HEK293 (cell line): Measurements from ENCODE around the gene WWOX.

Experiments
- BCL11A ChIP-seq: fragments of 450-650 bp; formaldehyde crosslinking; IDR thresholded peaks from 2 replicates; pipeline ENCODE4 v1.5.1; 2016; ENCODE audit warnings: low read depth, missing biosample characterization, missing genetic modification characterization
- ZBTB20 ChIP-seq: fragments of 450-650 bp; formaldehyde crosslinking; IDR thresholded peaks from 2 replicates; pipeline ENCODE4 v1.5.1; 2016; ENCODE audit warnings: missing biosample characterization, missing genetic modification characterization
- ZFHX2 ChIP-seq: fragments of 450-650 bp; formaldehyde crosslinking; conservative IDR thresholded peaks from 2 replicates; pipeline ENCODE4 v1.5.1; 2016; ENCODE audit warnings: missing biosample characterization, missing genetic modification characterization
- ZNF248 ChIP-seq: fragments of 450-650 bp; formaldehyde crosslinking; IDR thresholded peaks from 2 replicates; pipeline ENCODE4 v1.5.1; 2017; ENCODE audit warnings: missing biosample characterization, missing genetic modification characterization
- ZNF366 ChIP-seq: fragments of 450-650 bp; formaldehyde crosslinking; conservative IDR thresholded peaks from 2 replicates; pipeline ENCODE4 v1.5.1; 2016; ENCODE audit warnings: missing biosample characterization, missing genetic modification characterization
- ZNF416 ChIP-seq: fragments of 450-650 bp; formaldehyde crosslinking; IDR thresholded peaks from 2 replicates; pipeline ENCODE4 v1.5.1; 2016; ENCODE audit warnings: missing biosample characterization, missing genetic modification characterization
- ZNF560 ChIP-seq: fragments of 450-650 bp; formaldehyde crosslinking; IDR thresholded peaks from 2 replicates; pipeline ENCODE4 v1.5.1; 2017; ENCODE audit warnings: missing biosample characterization, missing genetic modification characterization, borderline replicate concordance
- ZNF76 ChIP-seq: fragments of 450-650 bp; formaldehyde crosslinking; IDR thresholded peaks from 2 replicates; pipeline ENCODE4; 2016; ENCODE audit warnings: low read depth, missing biosample characterization, missing genetic modification characterization, borderline replicate concordance
- TF ChIP-seq, protein P1 (sequence below): fragments of 450-650 bp; formaldehyde crosslinking; IDR thresholded peaks from 2 replicates; pipeline ENCODE4 v1.5.1; 2016; ENCODE audit warnings: missing biosample characterization, missing genetic modification characterization

DNA sequence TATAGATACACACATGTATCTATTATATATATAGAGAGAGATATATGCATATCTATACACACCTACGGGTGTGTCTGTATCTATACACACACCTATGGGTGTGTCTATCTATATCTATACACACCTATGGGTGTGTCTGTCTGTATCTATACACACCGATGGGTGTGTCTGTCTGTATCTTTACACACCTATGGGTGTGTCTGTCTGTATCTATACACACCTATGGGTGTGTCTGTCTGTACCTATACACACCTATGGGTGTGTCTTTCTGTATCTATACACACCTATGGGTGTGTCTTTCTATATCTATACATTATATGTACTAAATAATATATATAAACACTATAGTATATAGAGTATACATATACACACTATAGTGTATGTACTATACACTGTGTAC is 762.6 kb downstream of the WWOX start:
- TF ChIP-seq ZNF416 (no peak), BCL11A (tag by site-specific recombination) (no peak), ZBTB20 (tag by site-specific recombination) (no peak), ZNF76 (tag by site-specific recombination) (no peak), ZNF366 (tag by site-specific recombination) (no peak), ZFHX2 (tag by site-specific recombination) (no peak), ZNF248 (tag by site-specific recombination) (no peak), ZNF560 (tag by site-specific recombination) (no peak)
- TF ChIP-seq, protein P1, sequence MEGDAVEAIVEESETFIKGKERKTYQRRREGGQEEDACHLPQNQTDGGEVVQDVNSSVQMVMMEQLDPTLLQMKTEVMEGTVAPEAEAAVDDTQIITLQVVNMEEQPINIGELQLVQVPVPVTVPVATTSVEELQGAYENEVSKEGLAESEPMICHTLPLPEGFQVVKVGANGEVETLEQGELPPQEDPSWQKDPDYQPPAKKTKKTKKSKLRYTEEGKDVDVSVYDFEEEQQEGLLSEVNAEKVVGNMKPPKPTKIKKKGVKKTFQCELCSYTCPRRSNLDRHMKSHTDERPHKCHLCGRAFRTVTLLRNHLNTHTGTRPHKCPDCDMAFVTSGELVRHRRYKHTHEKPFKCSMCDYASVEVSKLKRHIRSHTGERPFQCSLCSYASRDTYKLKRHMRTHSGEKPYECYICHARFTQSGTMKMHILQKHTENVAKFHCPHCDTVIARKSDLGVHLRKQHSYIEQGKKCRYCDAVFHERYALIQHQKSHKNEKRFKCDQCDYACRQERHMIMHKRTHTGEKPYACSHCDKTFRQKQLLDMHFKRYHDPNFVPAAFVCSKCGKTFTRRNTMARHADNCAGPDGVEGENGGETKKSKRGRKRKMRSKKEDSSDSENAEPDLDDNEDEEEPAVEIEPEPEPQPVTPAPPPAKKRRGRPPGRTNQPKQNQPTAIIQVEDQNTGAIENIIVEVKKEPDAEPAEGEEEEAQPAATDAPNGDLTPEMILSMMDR (tag by site-specific recombination) = no peak
